Mucosa of rectum (tissue), 2 donors: Measurements from ENCODE around the gene CCDC171.
A peak's percentile ranks its signal among the peaks of the same experiment; 100 is the strongest.

ENCODE experiments used
- H3K27ac ChIP-seq, 2 donors: one replicate each; pipeline ENCODE4 v1.7.0; 2013; ENCODE audit warnings: inconsistent platforms in 2 of 2, low read depth in 2 of 2, low read length in 2 of 2
- H3K27me3 ChIP-seq, 2 donors: one replicate each; pipeline ENCODE4 v1.7.0; 2013; ENCODE audit warnings: low read length in 2 of 2; ENCODE audit not compliant: control insufficient read depth in 2 of 2, insufficient read depth in 2 of 2
- H3K36me3 ChIP-seq, 2 donors: one replicate each; pipeline ENCODE4 v1.7.0; 2013; ENCODE audit warnings: low read length in 2 of 2; ENCODE audit not compliant: control insufficient read depth in 2 of 2, insufficient read depth in 2 of 2
- H3K4me1 ChIP-seq, 2 donors: one replicate each; pipeline ENCODE4 v1.7.0; 2013; ENCODE audit warnings: low read length in 2 of 2, mild to moderate bottlenecking in 1 of 2; ENCODE audit not compliant: control insufficient read depth in 2 of 2, insufficient read depth in 2 of 2
- H3K4me3 ChIP-seq, 2 donors: one replicate each; pipeline ENCODE4 v1.7.0; 2013; ENCODE audit warnings: low read length in 2 of 2
- H3K9ac ChIP-seq, 2 donors: one replicate each; pipeline ENCODE4 v1.7.0; 2013; ENCODE audit warnings: low read length in 2 of 2, low read depth in 1 of 2, mild to moderate bottlenecking in 1 of 2
- H3K9me3 ChIP-seq, 2 donors: one replicate each; pipeline ENCODE4 v1.7.0; 2013; ENCODE audit warnings: low read length in 2 of 2; ENCODE audit not compliant: control insufficient read depth in 2 of 2
- donor health status: healthy.
- donor health status: Normal muscosa, but diverticular disease.

CCDC171 gene

DNA sequence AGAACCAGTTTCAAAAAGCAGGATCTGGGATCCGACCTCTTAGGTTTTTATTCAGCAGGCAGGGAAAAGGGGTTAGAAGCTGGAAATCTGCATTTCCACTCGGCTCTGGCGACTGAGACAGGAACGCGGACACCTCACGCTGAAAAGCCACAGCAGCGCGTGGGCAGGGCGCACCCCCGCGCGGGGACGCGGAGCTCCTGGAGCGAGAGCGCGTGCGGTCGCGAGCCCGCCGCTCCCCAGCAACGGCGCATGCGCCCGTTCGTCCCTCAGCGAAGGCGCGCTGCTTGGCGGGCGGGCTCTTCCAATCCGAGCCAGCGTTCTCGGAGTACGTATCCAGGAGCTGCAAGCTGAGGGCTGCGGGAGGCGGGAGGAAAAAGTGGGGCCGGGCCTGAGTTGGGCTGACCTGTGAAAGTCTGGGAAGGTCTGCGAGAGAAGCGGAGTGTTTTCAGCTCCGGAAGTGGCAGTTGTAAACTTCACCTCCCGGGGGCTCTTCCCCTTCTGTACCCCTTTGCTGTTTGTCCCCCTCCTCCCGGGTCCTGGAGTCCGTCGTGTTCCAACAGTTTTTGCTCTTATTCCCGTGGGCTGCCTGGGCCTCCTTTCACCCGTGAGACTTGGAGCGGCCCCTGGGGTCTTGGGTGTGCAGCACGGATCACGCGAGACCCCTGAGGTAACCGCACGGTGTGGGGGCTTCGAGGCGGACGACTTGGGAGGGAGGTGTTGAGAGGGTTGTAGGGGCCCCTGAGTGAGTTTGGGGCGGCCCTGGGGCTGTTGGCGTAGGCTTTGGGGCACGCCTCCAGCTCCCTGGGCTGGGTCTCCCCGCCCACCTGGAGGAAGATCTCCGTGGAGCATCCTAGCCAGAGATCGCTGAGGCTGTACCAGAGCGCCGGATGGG is at the start of gene CCDC171:
TSS of gene CCDC171 (plus strand) at position 408 of the 892 bp plus-strand sequence. CDS start 11,046 bp downstream, outside the sequence.
- Histone ChIP-seq H3K27ac (peak within 1 kb of the TSS; percentile 82 to 85), H3K4me1 (peaks cover 11 to 20% of the 10 kb centered on the region in 2 donors), H3K27me3 (no peaks in the 10 kb centered on the region), H3K36me3 (no peaks in the 10 kb centered on the region), H3K4me3 (peak within 1 kb of the TSS; percentile 79 to 95), H3K9ac (peak within 1 kb of the TSS; percentile 87 to 92), H3K9me3 (no peaks in the 10 kb centered on the region)

- Histone ChIP-seq H3K9ac (no peak overlapping the region), H3K27ac (no peak overlapping the region), H3K4me1 (peaks cover 2 to 4% of the 10 kb centered on the region in 2 donors), H3K27me3 (no peaks in the 10 kb centered on the region), H3K9me3 (no peaks in the 10 kb centered on the region), H3K4me3 (no peak overlapping the region), H3K36me3 (peaks cover 14 to 29% of the 10 kb centered on the region in 2 donors)
Observed at GRCh38 chr9:15505921-15506320, 46.9 kb upstream of the CCDC171 start.

DNA sequence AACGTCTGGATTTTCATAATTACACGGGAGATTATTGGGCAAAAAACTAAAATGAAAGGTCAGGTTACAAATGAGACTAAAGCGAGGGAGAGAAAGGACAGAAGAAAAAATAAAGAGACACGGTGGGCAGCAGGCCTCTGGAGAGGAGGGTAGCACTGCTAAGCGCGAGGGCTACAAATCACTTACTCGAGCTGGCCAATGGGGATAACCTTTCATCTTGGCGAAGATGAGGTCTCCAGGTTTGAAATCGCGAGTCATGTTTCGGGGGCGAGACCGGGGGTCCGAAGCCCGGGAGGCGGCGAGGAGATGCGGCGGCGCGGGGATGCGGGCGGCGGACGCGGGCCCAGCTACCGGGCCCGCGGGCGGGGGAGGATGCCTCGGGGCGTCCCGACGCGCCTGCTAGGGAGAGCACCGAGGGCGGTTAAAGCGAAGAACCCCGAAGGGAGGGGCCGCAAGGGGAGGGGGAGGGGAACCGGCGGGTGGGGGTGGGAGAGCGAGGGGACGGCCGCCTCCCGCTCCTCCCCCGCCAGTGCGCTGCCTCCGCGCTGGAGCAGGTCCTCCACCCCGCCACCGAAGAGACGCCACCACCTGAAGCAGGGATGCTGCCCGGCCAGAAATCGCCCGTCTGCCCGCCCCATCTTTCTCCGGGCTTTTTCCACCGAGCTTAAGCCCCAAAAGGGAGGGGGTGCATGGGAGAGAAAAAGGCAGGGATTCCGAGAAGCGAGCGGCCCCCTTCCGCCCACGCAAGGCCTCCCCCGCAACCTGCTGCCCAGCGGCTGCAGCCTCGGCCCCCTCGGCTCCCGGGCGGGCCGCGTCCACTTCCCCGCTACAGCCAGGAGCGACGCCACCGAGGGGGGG is 42.7 kb upstream of the CCDC171 start:
- H3K36me3 ChIP-seq, result peaks cover 12 to 17% of the 10 kb centered on the region in 2 donors
- H3K4me1 ChIP-seq, result peaks cover 5 to 6% of the 10 kb centered on the region in 2 donors
- no peaks in the 10 kb centered on the region for H3K9me3 ChIP-seq
- H3K9ac ChIP-seq, result peak overlapping the region; percentile 73 to 86
- peak overlapping the region; percentile 86 to 89 for H3K4me3 ChIP-seq
- no peaks in the 10 kb centered on the region for H3K27me3 ChIP-seq
- peak overlapping the region; percentile 83 to 92 for H3K27ac ChIP-seq

GRCh38 chr9:15510789-15511575 is 41.9 kb upstream of the CCDC171 start, which contains the start of gene PSIP1:
TSS of gene PSIP1 (minus strand) at chr9:15510970. CDS start at chr9:15510188, 782 bp downstream.
- Histone ChIP-seq H3K4me3 (peak within 1 kb of the TSS; percentile 86 to 89), H3K9ac (peak within 1 kb of the TSS; percentile 73 to 86), H3K27ac (peak within 1 kb of the TSS; percentile 83 to 92), H3K27me3 (no peaks in the 10 kb centered on the region), H3K9me3 (no peaks in the 10 kb centered on the region), H3K4me1 (peaks cover 5 to 6% of the 10 kb centered on the region in 2 donors), H3K36me3 (peaks cover 4 to 10% of the 10 kb centered on the region in 2 donors)

- Histone ChIP-seq H3K4me1 (peaks cover 5 to 6% of the 10 kb centered on the region in 2 donors), H3K36me3 (no peaks in the 10 kb centered on the region), H3K4me3 (no peak overlapping the region), H3K27ac (no peak overlapping the region), H3K9me3 (no peaks in the 10 kb centered on the region), H3K9ac (no peak overlapping the region), H3K27me3 (no peaks in the 10 kb centered on the region)
Observed at GRCh38 chr9:15512204-15512603, 40.6 kb upstream of the CCDC171 start.

DNA sequence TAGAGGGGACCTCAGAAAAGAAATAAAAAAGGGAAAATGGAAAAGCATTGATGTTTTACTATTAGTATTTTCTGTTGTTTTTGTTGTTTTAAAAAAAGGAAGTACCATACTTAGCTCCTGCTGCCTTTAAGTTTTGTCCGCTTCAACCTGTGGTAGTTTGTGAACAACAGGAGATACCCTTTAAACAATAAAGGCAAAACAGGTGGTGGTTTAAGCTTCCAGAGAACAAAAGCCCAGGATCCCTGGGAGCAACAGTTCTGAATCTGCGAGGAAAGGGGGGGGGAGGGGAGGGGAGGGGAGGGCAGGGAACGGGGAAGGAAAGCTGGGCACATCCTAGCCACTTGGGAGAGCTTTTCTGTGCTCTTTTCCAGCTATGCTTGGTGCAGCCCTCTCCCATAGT is 40.0 kb upstream of the CCDC171 start:
- Histone ChIP-seq H3K9ac (no peak overlapping the region), H3K9me3 (no peaks in the 10 kb centered on the region), H3K4me1 (peaks cover 5 to 6% of the 10 kb centered on the region in 2 donors), H3K27ac (no peak overlapping the region), H3K27me3 (no peaks in the 10 kb centered on the region), H3K36me3 (no peaks in the 10 kb centered on the region), H3K4me3 (no peak overlapping the region)

- Histone ChIP-seq H3K9me3 (no peaks in the 10 kb centered on the region), H3K36me3 (no peaks in the 10 kb centered on the region), H3K27me3 (no peaks in the 10 kb centered on the region), H3K4me1 (peaks cover 5 to 6% of the 10 kb centered on the region in 2 donors), H3K27ac (no peak overlapping the region), H3K9ac (no peak overlapping the region), H3K4me3 (no peak overlapping the region)
Observed at GRCh38 chr9:15513335-15513734, 39.5 kb upstream of the CCDC171 start.

DNA sequence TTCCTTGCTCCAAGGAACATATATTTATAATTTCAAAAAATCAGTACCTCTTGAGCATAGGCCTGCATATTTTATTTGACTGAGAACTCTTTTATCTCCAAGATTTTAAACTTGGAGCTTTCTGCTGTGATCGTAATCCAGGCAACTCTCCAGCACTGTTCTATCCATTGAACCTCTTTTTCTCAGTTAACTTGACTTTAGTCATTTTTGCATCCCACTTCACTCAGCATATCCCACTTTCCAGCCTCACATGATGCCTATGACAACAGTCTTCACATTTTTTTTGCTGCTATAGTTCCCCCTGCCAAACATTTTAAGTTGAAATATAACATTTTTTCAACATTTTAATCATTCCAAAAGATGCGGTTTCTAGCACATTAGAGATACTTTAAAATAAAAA is 33.0 kb upstream of the CCDC171 start:
- H3K4me1 ChIP-seq, result no peaks in the 10 kb centered on the region
- no peaks in the 10 kb centered on the region for H3K9me3 ChIP-seq
- H3K27ac ChIP-seq, result no peak overlapping the region

GRCh38 chr9:15521254-15521653 is 31.6 kb upstream of the CCDC171 start:
- H3K27ac ChIP-seq, result no peak overlapping the region
- no peak overlapping the region for H3K9ac ChIP-seq
- no peaks in the 10 kb centered on the region for H3K9me3 ChIP-seq
- no peaks in the 10 kb centered on the region for H3K4me1 ChIP-seq
- H3K27me3 ChIP-seq, result no peaks in the 10 kb centered on the region
- H3K36me3 ChIP-seq, result no peaks in the 10 kb centered on the region
- no peak overlapping the region for H3K4me3 ChIP-seq

More for the DNA sequence above, 33.0 kb upstream of the CCDC171 start:
- Histone ChIP-seq H3K4me3 (no peak overlapping the region), H3K36me3 (no peaks in the 10 kb centered on the region), H3K9ac (no peak overlapping the region), H3K27me3 (no peaks in the 10 kb centered on the region)
